Loucy (cell line): ENCODE results near the gene SH3BP5L.
A peak's percentile ranks its signal among the peaks of the same experiment; 100 is the strongest.

Experiments used
- H2AFZ ChIP-seq: fragments of 200-600 bp; sonication (generic); 2 replicates; pipeline ENCODE4 v1.6.0; 2016; ENCODE audit warnings: antibody characterized with exemption, mild to moderate bottlenecking, low read length, moderate library complexity
- H3F3A ChIP-seq: fragments of 200-600 bp; 2 replicates; pipeline ENCODE4 v1.6.0; 2016; ENCODE audit warnings: antibody characterized with exemption, low read depth, mild to moderate bottlenecking
- H3K27me3 ChIP-seq: fragments of 200-600 bp; sonication (generic); 2 replicates; pipeline ENCODE4 v1.6.1; 2014; ENCODE audit warnings: low read length, mild to moderate bottlenecking; ENCODE audit not compliant: insufficient read depth, poor library complexity, severe bottlenecking
- H3K36me3 ChIP-seq: fragments of 200-600 bp; sonication (generic); 2 replicates; pipeline ENCODE4 v1.6.1; 2016; ENCODE audit warnings: low read length; ENCODE audit not compliant: insufficient read depth
- H3K4me1 ChIP-seq: fragments of 200-600 bp; sonication (generic); 2 replicates; pipeline ENCODE4 v1.5.1; 2014; ENCODE audit warnings: low read length, mild to moderate bottlenecking; ENCODE audit not compliant: insufficient read depth, poor library complexity, severe bottlenecking
- H3K4me2 ChIP-seq: fragments of 200-600 bp; sonication (generic); 2 replicates; pipeline ENCODE4 v1.6.0; 2014; ENCODE audit warnings: antibody characterized with exemption, low read length, low read depth, mild to moderate bottlenecking; ENCODE audit not compliant: poor library complexity, severe bottlenecking
- H3K4me3 ChIP-seq: fragments of 200-600 bp; sonication (generic); 2 replicates; pipeline ENCODE4 v1.5.1; 2014; ENCODE audit warnings: low read length, mild to moderate bottlenecking, mixed read lengths; ENCODE audit not compliant: poor library complexity, severe bottlenecking
- H3K79me2 ChIP-seq: fragments of 200-600 bp; sonication (generic); 2 replicates; pipeline ENCODE4 v1.6.1; 2014; ENCODE audit warnings: low read length; ENCODE audit not compliant: insufficient read depth
- H3K9ac ChIP-seq: fragments of 200-600 bp; sonication (generic); 2 replicates; pipeline ENCODE4 v1.6.0; 2014; ENCODE audit warnings: mild to moderate bottlenecking, low read depth, low read length, moderate library complexity; ENCODE audit not compliant: poor library complexity, severe bottlenecking
- H3K9me2 ChIP-seq: fragments of 200-600 bp; sonication (generic); replicated peaks from 2 replicates; pipeline ENCODE4 v1.6.1; 2016; ENCODE audit warnings: low read depth, low read length, mixed read lengths
- H3K9me3 ChIP-seq: fragments of 200-600 bp; sonication (generic); 2 replicates; pipeline ENCODE4 v1.6.1; 2014; ENCODE audit warnings: mild to moderate bottlenecking, antibody characterized with exemption, low read length, low read depth; ENCODE audit not compliant: insufficient read depth
- H4K20me1 ChIP-seq: fragments of 200-600 bp; sonication (generic); 2 replicates; pipeline ENCODE4 v1.6.0; 2014; ENCODE audit warnings: antibody characterized with exemption, low read length, mild to moderate bottlenecking; ENCODE audit not compliant: insufficient read depth, poor library complexity, severe bottlenecking
- CTCF ChIP-seq: fragments of 200-600 bp; sonication (generic); conservative IDR thresholded peaks from 2 replicates; pipeline ENCODE4 v1.5.1; 2014; ENCODE audit warnings: mild to moderate bottlenecking, antibody characterized with exemption, low read length
- EZH2phosphoT487 ChIP-seq: fragments of 200-600 bp; IDR thresholded peaks from 2 replicates; pipeline ENCODE4 v1.6.1; 2018; ENCODE audit warnings: antibody characterized with exemption, mild to moderate bottlenecking, moderate library complexity, borderline replicate concordance

SH3BP5L gene

GRCh38 chr1:248839168-248839555 lies 13.4 kb upstream of the SH3BP5L start:
- H3K36me3 ChIP-seq: no peaks in the 10 kb centered on the region
- TF ChIP-seq CTCF: no peak
- peak overlapping the region; percentile 98 for H3K9ac ChIP-seq
- no peaks in the 10 kb centered on the region for H3K27me3 ChIP-seq
- H3K79me2 ChIP-seq: peaks cover 45% of the 10 kb centered on the region
- peak overlapping the region; percentile 78; the same call in 1 of the 2 replicates for H2AFZ ChIP-seq
- peak overlapping the region; percentile 96 for H3K4me2 ChIP-seq
- H3K4me1 ChIP-seq: peaks cover 60% of the 10 kb centered on the region
- H3K9me2 ChIP-seq: no peaks in the 10 kb centered on the region
- H3F3A ChIP-seq: no peaks in the 10 kb centered on the region
- H4K20me1 ChIP-seq: no peaks in the 10 kb centered on the region
- H3K9me3 ChIP-seq: no peaks in the 10 kb centered on the region
- peak overlapping the region; percentile 84 for H3K4me3 ChIP-seq

- Histone ChIP-seq H3K79me2 (peaks cover 45% of the 10 kb centered on the region), H3K9me2 (no peaks in the 10 kb centered on the region), H2AFZ (peak overlapping the region; percentile 78), H4K20me1 (no peaks in the 10 kb centered on the region), H3K9ac (peak overlapping the region; percentile 98), H3K4me3 (peak overlapping the region; percentile 84), H3K4me1 (peaks cover 66% of the 10 kb centered on the region), H3K4me2 (peak overlapping the region; percentile 96), H3K36me3 (no peaks in the 10 kb centered on the region), H3K27me3 (no peaks in the 10 kb centered on the region), H3K9me3 (no peaks in the 10 kb centered on the region), H3F3A (no peaks in the 10 kb centered on the region)
- TF ChIP-seq EZH2phosphoT487 (no peak), CTCF (no peak)
Observed at GRCh38 chr1:248838357-248839167, 12.8 kb upstream of the SH3BP5L start.

GRCh38 chr1:248837781-248838356 lies 12.2 kb upstream of the SH3BP5L start, which contains the start of gene ZNF672:
TSS of gene ZNF672 (plus strand) at chr1:248838224. CDS start at chr1:248847275, 9,051 bp downstream.
- H3F3A ChIP-seq: no peaks in the 10 kb centered on the region
- peak within 1 kb of the TSS; percentile 96 for H3K4me2 ChIP-seq
- H3K9me3 ChIP-seq: no peaks in the 10 kb centered on the region
- no peaks in the 10 kb centered on the region for H3K36me3 ChIP-seq
- H3K79me2 ChIP-seq: peaks cover 40% of the 10 kb centered on the region
- no peak for TF ChIP-seq CTCF
- no peak for TF ChIP-seq EZH2phosphoT487
- H3K4me1 ChIP-seq: peaks cover 63% of the 10 kb centered on the region
- peak within 1 kb of the TSS; percentile 78 for H2AFZ ChIP-seq
- H3K9me2 ChIP-seq: no peaks in the 10 kb centered on the region
- H3K4me3 ChIP-seq: peak within 1 kb of the TSS; percentile 84
- H4K20me1 ChIP-seq: no peaks in the 10 kb centered on the region
- no peaks in the 10 kb centered on the region for H3K27me3 ChIP-seq
- peak within 1 kb of the TSS; percentile 98 for H3K9ac ChIP-seq
